Right renal cortex interstitium (tissue), 3 donors: ENCODE results near the gene FAM221B. TPM values are rescaled to one million over a fixed set of nuclear protein-coding genes. Genes with fewer than 3 reads are reported as not detected.
A peak's percentile ranks its signal among the peaks of the same experiment; 100 is the strongest.

Source experiments
- DNase-seq, 3 donors: peaks; one replicate each; pipeline ENCODE4 v3.0.0-alpha.2; 2013; ENCODE audit warnings: low read depth in 3 of 3, low spot score in 2 of 3
- polyA plus RNA-seq, 3 donors: library from polyadenylated mRNA; unstranded; fragments of 120-200 nt; gene quantifications; one replicate each; pipeline ENCODE4 v1.2.1, GENCODE V29; 2013; ENCODE audit not compliant: insufficient read length in 3 of 3

FAM221B gene
- polyA plus RNA-seq, 3 donors: 0.07 to 0.12 (median 0.11) TPM

GRCh38 chr9:35826071-35826701 lies 2.3 kb downstream of the FAM221B start:
- peak in 1 of 3 donors; percentile 51 for DNase-seq

DNA sequence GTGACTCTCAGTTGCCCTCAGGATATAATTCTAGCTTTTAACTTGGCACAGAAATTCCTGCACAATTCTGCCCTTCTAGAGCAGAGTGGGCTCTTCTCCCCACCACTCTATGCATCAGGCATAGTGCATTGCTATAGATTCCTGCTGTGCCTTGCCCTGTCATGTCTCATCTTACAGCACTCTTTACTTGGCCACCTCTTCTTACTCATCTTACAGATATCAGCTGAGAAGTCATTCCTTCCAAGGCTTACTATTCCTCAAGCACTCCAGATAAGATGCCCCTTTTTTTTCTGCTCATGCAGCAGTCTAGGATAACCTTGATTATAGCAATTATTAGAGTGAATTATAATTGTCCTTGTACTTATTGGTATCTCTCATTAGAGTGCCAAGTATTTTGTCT lies 5.6 kb downstream of the FAM221B start:
- DNase-seq: no peak

GRCh38 chr9:35820076-35820475 lies 8.5 kb downstream of the FAM221B start:
- no peak for DNase-seq

DNA sequence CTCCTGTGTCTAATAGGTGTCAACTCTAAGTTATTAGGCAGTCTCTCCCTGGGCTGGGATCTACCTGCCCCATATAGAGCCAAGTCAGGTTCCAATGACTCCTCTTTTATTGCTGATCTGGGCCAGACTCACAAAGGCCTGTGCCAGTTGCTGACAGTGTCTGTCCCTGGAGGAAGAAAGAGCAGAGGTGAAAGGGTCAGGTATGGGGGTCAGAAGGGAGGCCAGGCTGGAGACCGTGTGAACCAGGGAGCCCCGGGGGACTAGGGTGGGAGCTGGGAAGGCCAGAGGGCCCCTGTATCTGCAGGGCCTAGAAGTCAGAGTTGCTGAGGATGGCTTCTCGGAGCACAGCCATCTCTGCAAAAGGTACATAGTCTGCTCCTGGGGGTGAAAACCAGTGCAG lies 10.2 kb downstream of the FAM221B start:
- no peak for DNase-seq

GRCh38 chr9:35816708-35817107 lies 11.8 kb downstream of the FAM221B start:
- no peak for DNase-seq

DNA sequence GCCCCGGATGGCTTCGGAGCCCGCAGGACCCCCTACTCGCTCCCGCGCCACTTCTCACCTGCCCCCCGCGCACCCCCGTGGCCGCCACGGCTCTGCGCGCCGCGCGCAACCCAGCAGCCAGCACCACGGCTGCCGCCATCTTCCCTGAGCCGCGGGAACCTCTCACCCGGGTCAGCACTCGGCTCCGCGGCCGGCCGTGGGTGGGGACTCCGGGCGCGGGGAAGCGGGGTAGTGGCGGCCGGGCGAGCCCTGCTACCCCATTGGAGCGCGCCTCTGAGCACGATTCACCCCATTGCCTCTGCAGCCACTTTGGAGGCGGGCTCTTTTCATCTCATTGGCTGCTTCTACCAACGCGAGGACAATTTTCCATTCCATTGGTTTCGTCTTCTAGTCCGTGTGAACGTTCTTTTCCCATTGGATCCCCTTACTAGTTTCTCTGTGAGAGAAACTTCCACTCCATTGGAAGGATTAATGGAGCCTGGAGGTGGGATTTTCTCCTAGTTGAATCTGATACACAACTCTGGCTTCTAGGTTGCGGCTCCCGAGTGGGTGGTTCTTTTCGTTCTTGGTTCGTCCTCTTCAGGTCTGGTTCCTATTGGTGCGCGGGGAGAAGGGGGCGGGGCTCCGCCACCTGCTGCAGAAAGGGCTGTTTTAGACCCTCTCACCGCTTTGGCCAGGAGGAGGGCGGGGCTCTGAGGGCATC lies 13.5 kb downstream of the FAM221B start, which contains the start of gene HINT2:
Gene HINT2, minus strand, starts transcription at position 202 of the 703 bp plus-strand sequence. Its CDS starts 63 bp downstream, at position 139.
- peak; percentile 94 to 97 (median 95) for DNase-seq

DNA sequence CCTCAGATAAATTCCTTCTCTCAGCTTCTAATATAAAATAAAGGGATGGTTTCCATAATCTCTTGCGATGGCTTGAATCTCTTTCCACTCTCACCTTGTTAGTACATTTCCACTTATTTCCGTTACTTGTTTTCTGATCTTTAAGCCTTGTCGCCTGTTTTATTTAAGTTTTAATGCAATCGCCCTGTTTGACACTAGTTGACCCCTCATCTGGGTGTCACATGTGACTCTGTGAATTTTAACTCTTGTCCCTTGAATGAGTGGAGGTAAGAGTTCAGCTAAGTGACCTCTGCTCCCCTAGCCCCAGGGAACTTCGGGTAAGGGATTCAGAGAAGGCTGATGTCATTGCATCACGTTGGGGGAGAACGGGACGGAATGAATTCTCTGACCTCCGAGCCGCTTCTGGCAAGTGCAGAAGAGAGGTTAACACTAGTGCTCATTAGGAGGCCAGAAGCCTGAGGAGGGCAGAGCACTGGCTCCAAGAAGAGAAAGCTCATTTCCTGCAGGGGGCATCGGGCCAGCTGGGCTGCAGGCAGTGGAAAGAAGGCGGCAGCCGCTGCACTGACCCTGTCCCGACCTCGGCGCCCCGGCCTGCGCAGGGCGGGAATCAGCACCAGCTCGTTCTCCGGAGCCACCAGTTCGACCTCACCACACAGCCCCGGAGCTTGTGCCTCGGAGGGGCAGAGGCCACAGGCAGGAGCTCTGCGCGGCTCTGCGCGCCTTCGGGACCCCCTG lies 14.3 kb downstream of the FAM221B start:
- no peak for DNase-seq

GRCh38 chr9:35813434-35814105 lies 15.0 kb downstream of the FAM221B start:
- no peak for DNase-seq

GRCh38 chr9:35812025-35812602 lies 16.4 kb downstream of the FAM221B start, which contains the start of gene SPAG8:
Gene SPAG8 (minus strand): TSS chr9:35812262. CDS start chr9:35812147, 115 bp downstream.
- peak in 2 of 3 donors; percentile 85 to 91 for DNase-seq

DNA sequence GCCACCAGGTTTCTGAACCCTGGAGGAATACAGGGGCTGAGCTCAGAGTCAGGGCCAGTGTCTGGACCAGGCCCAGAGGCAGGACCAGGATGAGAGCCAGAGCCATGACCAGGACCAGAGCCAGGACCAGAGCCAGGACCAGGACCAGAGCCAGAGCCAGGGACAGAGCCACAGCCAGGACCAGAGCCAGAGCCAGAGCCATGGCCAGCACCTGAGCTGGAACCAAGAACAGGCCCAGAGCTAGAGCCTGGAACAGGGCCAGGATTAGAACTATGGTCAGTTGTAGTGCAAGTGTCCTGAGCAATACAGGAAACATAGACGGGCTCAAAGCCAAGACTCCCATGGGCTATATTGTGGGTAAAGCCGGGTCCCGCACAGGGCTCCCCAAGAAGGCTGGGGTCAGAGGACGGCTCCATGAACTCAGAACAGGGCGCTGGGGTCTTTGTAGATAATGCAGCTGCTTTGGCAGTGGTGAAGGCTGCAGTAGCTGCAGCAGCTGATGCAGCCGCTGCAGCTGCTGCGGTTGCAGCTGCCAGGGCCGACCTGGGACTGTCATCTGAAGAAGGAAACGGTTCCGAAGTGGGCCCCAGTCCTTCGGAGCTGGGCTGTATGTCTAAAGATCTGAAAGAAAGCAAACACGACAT lies 17.0 kb downstream of the FAM221B start:
- DNase-seq: no peak

DNA sequence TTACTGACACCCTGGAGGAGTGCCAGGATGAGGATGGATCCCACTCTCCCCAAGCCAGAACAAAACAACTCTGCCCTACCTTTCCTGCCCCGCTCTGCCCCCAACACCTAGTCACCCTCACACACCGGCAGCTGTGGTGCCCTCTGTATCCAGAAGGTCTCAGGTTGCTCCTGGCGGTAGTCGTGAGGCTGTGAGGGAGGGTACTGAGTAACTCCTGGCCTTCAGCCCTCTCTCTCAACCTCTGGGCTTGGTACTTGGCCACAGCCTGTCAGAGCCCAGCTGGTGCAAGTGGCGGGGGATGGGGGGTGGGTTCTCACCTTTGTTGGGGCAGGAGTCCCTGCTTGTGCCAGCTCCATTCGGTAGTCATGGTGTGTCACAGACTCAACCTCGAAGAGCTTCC lies 18.4 kb downstream of the FAM221B start:
- DNase-seq: no peak

GRCh38 chr9:35808433-35808832 lies 20.1 kb downstream of the FAM221B start:
- no peak for DNase-seq

DNA sequence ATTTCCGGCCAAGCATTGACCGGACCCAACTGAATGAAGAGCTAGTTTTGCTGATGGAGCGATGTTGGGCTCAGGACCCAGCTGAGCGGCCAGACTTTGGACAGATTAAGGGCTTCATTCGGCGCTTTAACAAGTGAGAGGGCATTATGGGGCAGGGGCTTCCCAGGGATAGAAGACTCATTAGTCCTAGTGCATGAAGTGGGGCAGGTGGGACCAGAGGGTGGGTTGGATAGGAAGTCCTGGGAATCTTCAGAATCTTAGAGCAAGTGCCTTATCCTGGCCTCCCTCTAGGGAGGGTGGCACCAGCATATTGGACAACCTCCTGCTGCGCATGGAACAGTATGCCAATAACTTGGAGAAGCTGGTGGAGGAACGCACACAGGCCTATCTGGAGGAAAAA lies 22.4 kb downstream of the FAM221B start:
- DNase-seq: no peak

- DNase-seq: no peak
Observed at GRCh38 chr9:35801328-35802128, 27.0 kb downstream of the FAM221B start.

DNA sequence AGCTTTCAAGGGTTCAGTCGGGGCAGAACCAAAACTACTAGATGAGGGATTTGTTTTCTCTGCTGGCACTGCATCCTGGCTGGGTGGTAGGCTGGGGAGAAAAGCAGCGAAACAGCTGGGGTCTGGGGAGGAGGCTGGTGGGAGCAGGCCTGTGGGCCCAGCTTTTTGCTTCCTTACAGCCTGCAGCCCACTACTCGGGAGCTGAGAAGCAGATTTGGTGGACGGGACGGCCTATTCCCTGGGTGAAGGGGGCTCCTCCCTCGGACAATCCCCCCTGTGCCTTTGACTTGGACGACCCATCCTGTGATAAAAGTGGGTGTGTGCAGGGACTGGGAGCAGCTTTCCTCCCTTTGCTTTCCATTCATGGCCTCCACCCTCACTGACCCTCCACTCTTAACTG lies 28.0 kb downstream of the FAM221B start:
- DNase-seq: no peak

- DNase-seq: no peak
Observed at GRCh38 chr9:35798658-35799374, 29.7 kb downstream of the FAM221B start.

GRCh38 chr9:35797311-35798109 lies 31.0 kb downstream of the FAM221B start:
- no peak for DNase-seq

DNA sequence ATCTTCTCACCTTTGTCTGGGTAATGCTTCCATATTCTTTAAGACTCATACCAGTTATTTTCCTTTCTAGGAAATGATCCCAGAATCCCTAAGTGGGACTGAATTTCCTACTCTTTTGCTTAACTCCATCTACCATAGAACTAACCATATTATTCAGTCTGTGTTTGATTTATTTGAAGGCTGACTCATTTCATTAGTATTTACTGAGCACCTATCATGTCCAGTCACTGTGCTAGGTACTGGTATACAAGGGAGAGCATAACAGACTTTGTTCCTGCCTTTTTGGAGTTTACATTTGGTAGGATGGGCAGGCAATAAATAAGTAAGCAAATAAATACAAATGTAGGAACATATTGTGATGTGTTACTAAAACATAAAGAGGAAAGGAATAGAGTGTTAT lies 32.8 kb downstream of the FAM221B start:
- no peak for DNase-seq
